Vagina (tissue), 2 donors: ENCODE measurements around the gene USP38. TPM values are rescaled to one million over a fixed set of nuclear protein-coding genes. Genes with fewer than 3 reads are reported as not detected.
A peak's percentile ranks its signal among the peaks of the same experiment; 100 is the strongest.

Source experiments
- DNase-seq, 2 donors: peaks; one replicate each; pipeline ENCODE4 v3.0.0-alpha.2; 2017; ENCODE audit errors: extremely low spot score in 2 of 2
- H3K27ac ChIP-seq: fragments of 200-600 bp; sonication (generic); one replicate; pipeline ENCODE4 v1.5.1; 2019
- H3K27me3 ChIP-seq: fragments of 200-600 bp; sonication (generic); one replicate; pipeline ENCODE4 v1.5.1; 2019
- H3K36me3 ChIP-seq, 2 donors: fragments of 200-600 bp; sonication (generic); one replicate each; pipeline ENCODE4 v1.5.1; 2017 to 2019
- H3K4me1 ChIP-seq: fragments of 200-600 bp; sonication (generic); one replicate; pipeline ENCODE4 v1.5.1; 2019
- H3K4me3 ChIP-seq, 2 donors: fragments of 200-600 bp; sonication (generic); 1 replicate in 1 of 2; 2 replicates in 1 of 2; pipeline ENCODE4 v1.5.1; 2016 to 2019
- H3K9me3 ChIP-seq: fragments of 200-600 bp; sonication (generic); one replicate; pipeline ENCODE4 v1.5.1; 2019
- POLR2A ChIP-seq, 2 donors: fragments of 450-650 bp; IDR thresholded peaks; one replicate each; pipeline ENCODE4 v1.6.1; 2017; ENCODE audit warnings: antibody characterized with exemption in 2 of 2, mild to moderate bottlenecking in 2 of 2, moderate library complexity in 2 of 2
- POLR2AphosphoS5 ChIP-seq, 2 donors: sonication (generic); formaldehyde crosslinking; IDR thresholded peaks; one replicate each; pipeline ENCODE4 v1.9.0; 2017; ENCODE audit warnings: antibody characterized with exemption in 2 of 2, mild to moderate bottlenecking in 2 of 2, low read depth in 1 of 2; ENCODE audit not compliant: insufficient read depth in 1 of 2
- intact Hi-C: fragments of 100-400 bp; cut with DNase I; formaldehyde crosslinking; loops from one replicate; pipeline ENCODE4 v1.15.1; 2023
- total RNA-seq: library from RNA; depleted of rRNA; stranded (reverse); fragments of >200 nt; gene quantifications from one replicate; pipeline ENCODE4 v1.2.3, GENCODE V29; 2016
- TF ChIP-seq, protein P1 (sequence below), 3 experiments: fragments of 450-650 bp in 2 of 3; fragments of 200-600 bp in 1 of 3; sonication (generic) in 1 of 3; IDR thresholded peaks; one replicate each; pipeline ENCODE4 v1.5.1; 2017 to 2019; ENCODE audit warnings: antibody characterized with exemption in 3 of 3, mild to moderate bottlenecking in 2 of 3, moderate library complexity in 2 of 3

Gene USP38
- total RNA-seq, 1 donor from 2014 or later = 14.7 TPM

DNA sequence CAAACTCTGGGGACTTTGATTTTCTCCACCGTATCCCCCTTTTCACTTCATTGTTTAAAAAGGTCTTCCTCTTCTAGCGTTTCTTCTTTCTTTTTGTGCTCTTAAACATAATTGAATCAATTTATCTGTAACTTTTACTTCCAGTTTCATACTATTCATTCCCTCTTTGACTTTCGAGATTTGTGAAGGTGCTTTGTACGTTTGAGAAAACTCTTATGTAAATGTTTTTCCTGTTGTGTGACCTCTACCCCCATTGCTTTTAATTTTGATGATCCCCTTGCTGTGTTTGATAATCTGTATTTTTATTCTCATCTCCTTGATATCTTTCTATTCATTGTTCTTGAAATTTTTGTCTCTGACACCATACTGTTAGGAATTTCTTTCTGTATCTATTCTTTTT is 4.8 kb downstream of the USP38 start:
- Histone ChIP-seq H3K4me3 (no peak overlapping the region), H3K27me3 (no peaks in the 10 kb centered on the region), H3K9me3 (no peaks in the 10 kb centered on the region), H3K27ac (no peak overlapping the region), H3K36me3 (peaks cover 0 to 16% of the 10 kb centered on the region in 2 donors), H3K4me1 (peaks cover 46% of the 10 kb centered on the region)
- no peak for DNase-seq
- TF ChIP-seq, protein P1, sequence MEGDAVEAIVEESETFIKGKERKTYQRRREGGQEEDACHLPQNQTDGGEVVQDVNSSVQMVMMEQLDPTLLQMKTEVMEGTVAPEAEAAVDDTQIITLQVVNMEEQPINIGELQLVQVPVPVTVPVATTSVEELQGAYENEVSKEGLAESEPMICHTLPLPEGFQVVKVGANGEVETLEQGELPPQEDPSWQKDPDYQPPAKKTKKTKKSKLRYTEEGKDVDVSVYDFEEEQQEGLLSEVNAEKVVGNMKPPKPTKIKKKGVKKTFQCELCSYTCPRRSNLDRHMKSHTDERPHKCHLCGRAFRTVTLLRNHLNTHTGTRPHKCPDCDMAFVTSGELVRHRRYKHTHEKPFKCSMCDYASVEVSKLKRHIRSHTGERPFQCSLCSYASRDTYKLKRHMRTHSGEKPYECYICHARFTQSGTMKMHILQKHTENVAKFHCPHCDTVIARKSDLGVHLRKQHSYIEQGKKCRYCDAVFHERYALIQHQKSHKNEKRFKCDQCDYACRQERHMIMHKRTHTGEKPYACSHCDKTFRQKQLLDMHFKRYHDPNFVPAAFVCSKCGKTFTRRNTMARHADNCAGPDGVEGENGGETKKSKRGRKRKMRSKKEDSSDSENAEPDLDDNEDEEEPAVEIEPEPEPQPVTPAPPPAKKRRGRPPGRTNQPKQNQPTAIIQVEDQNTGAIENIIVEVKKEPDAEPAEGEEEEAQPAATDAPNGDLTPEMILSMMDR (IDR thresholded peaks at IDR 0.05) = no peak
- TF ChIP-seq POLR2AphosphoS5 (IDR thresholded peaks at IDR 0.05; ENCODE audit: insufficient read depth in 1 of 2, low read depth in 1 of 2) = no peak
- no peak for TF ChIP-seq POLR2A (IDR thresholded peaks at IDR 0.05)
- intact Hi-C loops = no loop called here

DNA sequence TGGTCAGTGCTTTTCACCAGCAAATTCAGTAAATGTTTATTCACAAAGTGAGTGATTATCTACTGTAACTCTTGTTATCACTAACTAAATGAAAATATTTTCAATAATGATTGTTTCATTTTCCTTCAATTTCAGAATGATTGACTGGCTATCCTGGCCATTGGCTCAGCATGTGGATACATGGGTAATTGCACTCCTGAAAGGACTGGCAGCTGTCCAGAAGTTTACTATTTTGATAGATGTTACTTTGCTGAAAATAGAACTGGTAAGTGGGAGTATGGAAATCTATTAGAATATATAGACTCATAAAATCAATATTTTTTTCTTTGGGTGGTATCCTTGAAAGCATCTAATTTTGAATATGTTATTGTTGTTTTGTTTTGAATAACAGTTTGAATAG is 10.9 kb downstream of the USP38 start:
- Histone ChIP-seq H3K27me3 (no peaks in the 10 kb centered on the region), H3K27ac (no peak overlapping the region), H3K4me1 (no peaks in the 10 kb centered on the region), H3K36me3 (peaks cover 0 to 56% of the 10 kb centered on the region in 2 donors), H3K9me3 (no peaks in the 10 kb centered on the region), H3K4me3 (no peak overlapping the region)
- DNase-seq = no peak
- intact Hi-C loops = no loop called here
- no peak for TF ChIP-seq POLR2A (IDR thresholded peaks at IDR 0.05)
- no peak for TF ChIP-seq POLR2AphosphoS5 (IDR thresholded peaks at IDR 0.05; ENCODE audit: insufficient read depth in 1 of 2, low read depth in 1 of 2)
- TF ChIP-seq, protein P1 (IDR thresholded peaks at IDR 0.05) = no peak

DNA sequence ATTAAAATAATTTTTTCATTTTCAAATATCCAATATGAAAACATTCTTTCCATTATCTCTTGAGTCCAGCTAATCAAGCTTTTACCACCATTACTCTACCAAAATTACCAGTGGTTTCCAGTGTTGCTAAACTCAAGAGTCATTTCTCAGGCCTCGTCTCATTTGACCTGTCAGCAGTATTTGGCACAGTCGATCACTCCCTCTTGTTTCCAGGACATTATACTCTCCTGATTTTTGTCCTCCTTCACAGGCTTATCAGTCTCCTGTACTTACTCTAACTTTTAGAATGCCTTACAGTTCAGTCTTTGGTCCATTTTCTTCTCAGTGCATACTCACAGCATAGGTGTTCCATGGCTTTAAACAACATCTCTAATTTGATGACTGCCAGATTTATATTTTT is 11.6 kb downstream of the USP38 start:
- H3K4me1 ChIP-seq = no peaks in the 10 kb centered on the region
- no peak overlapping the region for H3K27ac ChIP-seq
- no peak for DNase-seq
- no peaks in the 10 kb centered on the region for H3K9me3 ChIP-seq
- intact Hi-C loops = no loop called here
- no peak overlapping the region for H3K4me3 ChIP-seq
- TF ChIP-seq POLR2AphosphoS5 (IDR thresholded peaks at IDR 0.05; ENCODE audit: insufficient read depth in 1 of 2, low read depth in 1 of 2) (no peak), POLR2A (IDR thresholded peaks at IDR 0.05) (no peak)
- TF ChIP-seq, protein P1 (IDR thresholded peaks at IDR 0.05) = no peak
- H3K36me3 ChIP-seq = peaks cover 0 to 48% of the 10 kb centered on the region in 2 donors
- H3K27me3 ChIP-seq = no peaks in the 10 kb centered on the region

DNA sequence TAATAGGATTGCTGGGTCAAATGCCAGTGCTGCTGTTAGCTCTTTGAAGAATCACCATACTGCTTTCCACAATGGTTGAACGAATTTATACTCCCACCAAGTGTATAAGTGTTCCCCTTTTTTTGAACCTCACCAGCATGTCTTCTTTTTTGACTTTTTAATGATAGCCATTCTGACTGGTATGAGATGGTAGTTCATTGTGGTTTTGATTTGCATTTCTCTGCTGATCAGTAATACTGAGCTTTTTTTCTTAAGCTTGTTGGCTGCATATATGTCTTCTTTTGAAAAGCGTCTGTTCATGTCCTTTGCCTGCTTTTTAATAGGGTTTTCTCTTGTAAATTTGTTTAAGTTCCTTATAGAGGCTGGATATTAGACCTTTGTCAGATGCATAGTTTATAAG is 14.8 kb downstream of the USP38 start:
- Histone ChIP-seq H3K27me3 (no peaks in the 10 kb centered on the region), H3K4me3 (no peak overlapping the region), H3K9me3 (no peaks in the 10 kb centered on the region), H3K27ac (no peak overlapping the region), H3K36me3 (peaks cover 0 to 50% of the 10 kb centered on the region in 2 donors), H3K4me1 (no peaks in the 10 kb centered on the region)
- intact Hi-C loops = no loop called here
- no peak for DNase-seq
- TF ChIP-seq POLR2AphosphoS5 (IDR thresholded peaks at IDR 0.05; ENCODE audit: insufficient read depth in 1 of 2, low read depth in 1 of 2) (no peak), POLR2A (IDR thresholded peaks at IDR 0.05) (no peak)
- TF ChIP-seq, protein P1 (IDR thresholded peaks at IDR 0.05) = no peak

DNA sequence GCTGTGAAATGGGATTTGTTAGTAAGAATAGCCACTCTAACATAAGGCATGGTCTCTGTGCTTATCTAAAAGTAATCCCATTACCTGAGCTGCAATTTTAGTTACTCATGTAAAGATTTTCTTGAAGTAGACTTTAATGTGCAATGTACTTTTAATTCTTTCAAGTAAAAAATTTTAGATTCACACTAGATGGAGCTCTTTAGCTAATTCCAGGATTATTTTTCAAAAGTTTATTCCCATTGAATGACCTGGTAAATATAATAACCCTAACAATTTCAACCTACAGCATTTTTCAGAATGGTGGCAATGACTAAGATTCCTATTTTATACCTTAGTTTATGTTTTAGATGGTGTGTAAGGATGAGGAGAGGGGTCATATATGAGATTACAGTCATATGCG is 18.1 kb downstream of the USP38 start:
- Histone ChIP-seq H3K27ac (no peak overlapping the region), H3K27me3 (no peaks in the 10 kb centered on the region), H3K4me3 (no peak overlapping the region), H3K4me1 (no peaks in the 10 kb centered on the region), H3K9me3 (no peaks in the 10 kb centered on the region), H3K36me3 (peaks cover 0 to 41% of the 10 kb centered on the region in 2 donors)
- DNase-seq = no peak
- TF ChIP-seq POLR2AphosphoS5 (IDR thresholded peaks at IDR 0.05; ENCODE audit: insufficient read depth in 1 of 2, low read depth in 1 of 2) (no peak), POLR2A (IDR thresholded peaks at IDR 0.05) (no peak)
- TF ChIP-seq, protein P1 (IDR thresholded peaks at IDR 0.05) = peak in 2 of 3 experiments; percentile 9 to 19
- intact Hi-C loops = loop anchor here (5.0 to 10.0 kb wide), 2 partner anchors 132 to 279 kb away; partner anchors contain the start of gene GAB1
